WTC11 (cell line): ENCODE results near the gene JMY. TPM values are rescaled to one million over a fixed set of nuclear protein-coding genes. Genes with fewer than 3 reads are reported as not detected.

ENCODE experiments used
- ATAC-seq: fragments of 200-7000 bp; cut with Tn5 transposase; 2 replicates; pipeline ENCODE4 v1.10.0; 2021; ENCODE audit warnings: mild to moderate bottlenecking, moderate library complexity
- CTCF ChIA-PET: fragments of 300-600 bp; sonication (Branson Sonifier 250); formaldehyde crosslinking; loops from one replicate; lab custom pipeline; 2021; ENCODE audit warnings: antibody characterized with exemption; lab: Charles Lee
- POLR2A ChIA-PET: fragments of 350-600 bp; sonication (Branson Sonifier 250); formaldehyde crosslinking; loops from one replicate; lab custom pipeline; 2021; ENCODE audit warnings: antibody characterized with exemption; lab: Charles Lee
- DNase-seq: peaks from one replicate; pipeline ENCODE4 v3.0.0; 2021; ENCODE audit warnings: low spot score
- H3K27ac Mint-ChIP-seq: 2 replicates; pipeline ENCODE4 v1.8.0; 2021; ENCODE audit warnings: mixed read lengths
- H3K27me3 Mint-ChIP-seq: 2 replicates; pipeline ENCODE4 v1.8.0; 2021; ENCODE audit warnings: low read depth, mild to moderate bottlenecking, moderate library complexity, mixed read lengths
- H3K36me3 Mint-ChIP-seq: 2 replicates; pipeline ENCODE4 v1.8.0; 2021; ENCODE audit warnings: mixed read lengths
- H3K4me1 Mint-ChIP-seq: 2 replicates; pipeline ENCODE4 v1.8.0; 2022; ENCODE audit warnings: mixed read lengths
- H3K4me3 Mint-ChIP-seq: 2 replicates; pipeline ENCODE4 v1.8.0; 2021; ENCODE audit warnings: mild to moderate bottlenecking, moderate library complexity, mixed read lengths
- H3K9me3 Mint-ChIP-seq: 2 replicates; pipeline ENCODE4 v1.8.0; 2021; ENCODE audit warnings: mixed read lengths
- AR ChIP-seq: fragments of 250-450 bp; sonication (Bioruptor Pico); IDR thresholded peaks from 2 replicates; pipeline ENCODE4 v1.9.0; 2021; ENCODE audit warnings: mild to moderate bottlenecking
- ELF4 ChIP-seq: sonication (generic); formaldehyde crosslinking; IDR thresholded peaks from 2 replicates; pipeline ENCODE4 v1.8.1; 2022; ENCODE audit warnings: low read depth, mild to moderate bottlenecking, moderate library complexity, missing genetic modification reagents
- ESRRA ChIP-seq: sonication (generic); formaldehyde crosslinking; IDR thresholded peaks from 2 replicates; pipeline ENCODE4 v1.8.1; 2022; ENCODE audit warnings: mild to moderate bottlenecking, missing genetic modification reagents, borderline replicate concordance
- FOXJ3 ChIP-seq: sonication (generic); formaldehyde crosslinking; IDR thresholded peaks from 2 replicates; pipeline ENCODE4 v1.9.0; 2021; ENCODE audit warnings: missing genetic modification reagents, mild to moderate bottlenecking, borderline replicate concordance
- GABPB1 ChIP-seq: sonication (generic); formaldehyde crosslinking; IDR thresholded peaks from 2 replicates; pipeline ENCODE4 v1.8.1; 2023; ENCODE audit warnings: mild to moderate bottlenecking, missing genetic modification reagents
- GRHL2 ChIP-seq: fragments of 250-450 bp; sonication (Bioruptor Pico); IDR thresholded peaks from 2 replicates; pipeline ENCODE4 v1.8.0; 2022; ENCODE audit warnings: mild to moderate bottlenecking, moderate library complexity; ENCODE audit not compliant: insufficient replicate concordance, severe bottlenecking
- JAZF1 ChIP-seq: fragments of 250-450 bp; sonication (Bioruptor Pico); IDR thresholded peaks from 2 replicates; pipeline ENCODE4 v1.9.0; 2021; ENCODE audit warnings: moderate library complexity, mild to moderate bottlenecking, inconsistent platforms
- MXD4 ChIP-seq: fragments of 250-450 bp; sonication (Bioruptor Pico); IDR thresholded peaks from 2 replicates; pipeline ENCODE4 v1.8.0; 2021; ENCODE audit warnings: mild to moderate bottlenecking, moderate library complexity, borderline replicate concordance
- NFATC4 ChIP-seq: fragments of 250-450 bp; sonication (Bioruptor Pico); IDR thresholded peaks from 2 replicates; pipeline ENCODE4 v1.9.0; 2021; ENCODE audit warnings: mild to moderate bottlenecking
- NFE2L1 ChIP-seq: sonication (generic); formaldehyde crosslinking; IDR thresholded peaks from 2 replicates; pipeline ENCODE4 v1.8.1; 2023; ENCODE audit warnings: missing genetic modification reagents
- NFYB ChIP-seq: sonication (generic); formaldehyde crosslinking; conservative IDR thresholded peaks from 2 replicates; pipeline ENCODE4 v1.8.0; 2022; ENCODE audit warnings: low read depth, missing genetic modification reagents
- NR2C2 ChIP-seq: sonication (generic); formaldehyde crosslinking; IDR thresholded peaks from 2 replicates; pipeline ENCODE4 v1.8.0; 2022; ENCODE audit warnings: mild to moderate bottlenecking, missing genetic modification reagents
- SMAD4 ChIP-seq: sonication (generic); formaldehyde crosslinking; IDR thresholded peaks from 2 replicates; pipeline ENCODE4 v1.8.0; 2022; ENCODE audit warnings: mild to moderate bottlenecking, missing genetic modification reagents
- SOX15 ChIP-seq: fragments of 250-450 bp; sonication (Bioruptor Pico); IDR thresholded peaks from 2 replicates; pipeline ENCODE4 v1.9.0; 2021; ENCODE audit warnings: mild to moderate bottlenecking
- SP1 ChIP-seq: sonication (generic); formaldehyde crosslinking; conservative IDR thresholded peaks from 2 replicates; pipeline ENCODE4 v1.8.1; 2022; ENCODE audit warnings: missing genetic modification reagents
- TEAD1 ChIP-seq: sonication (generic); formaldehyde crosslinking; IDR thresholded peaks from 2 replicates; pipeline ENCODE4 v1.8.0; 2022; ENCODE audit warnings: mild to moderate bottlenecking, missing genetic modification reagents
- TP53 ChIP-seq: sonication (generic); formaldehyde crosslinking; IDR thresholded peaks from 2 replicates; pipeline ENCODE4 v1.8.1; 2023; ENCODE audit warnings: mild to moderate bottlenecking, missing genetic modification reagents
- ZNF121 ChIP-seq: sonication (generic); formaldehyde crosslinking; IDR thresholded peaks from 2 replicates; pipeline ENCODE4 v1.8.0; 2023; ENCODE audit warnings: missing genetic modification reagents
- ZNF138 ChIP-seq: sonication (generic); formaldehyde crosslinking; conservative IDR thresholded peaks from 2 replicates; pipeline ENCODE4 v1.8.1; 2022; ENCODE audit warnings: mild to moderate bottlenecking, moderate library complexity, missing genetic modification reagents
- ZNF219 ChIP-seq: sonication (generic); formaldehyde crosslinking; IDR thresholded peaks from 2 replicates; pipeline ENCODE4 v1.8.0; 2023; ENCODE audit warnings: missing genetic modification reagents, mild to moderate bottlenecking, borderline replicate concordance
- ZNF423 ChIP-seq: fragments of 250-450 bp; sonication (Bioruptor Pico); IDR thresholded peaks from 2 replicates; pipeline ENCODE4 v2.1.2; 2022; ENCODE audit warnings: mild to moderate bottlenecking, moderate library complexity
- total RNA-seq: library from RNA; stranded (reverse); gene quantifications from 3 replicates; pipeline ENCODE4 v1.2.3, GENCODE V29; 2021
- TF ChIP-seq, protein P1 (sequence below): sonication (generic); formaldehyde crosslinking; IDR thresholded peaks from 2 replicates; pipeline ENCODE4 v1.8.0; 2022; ENCODE audit warnings: mild to moderate bottlenecking, missing genetic modification reagents
- TF ChIP-seq, protein P2 (sequence below): sonication (generic); formaldehyde crosslinking; IDR thresholded peaks from 2 replicates; pipeline ENCODE4 v1.8.0; 2023; ENCODE audit warnings: missing genetic modification reagents
- TF ChIP-seq, protein P3 (sequence below): sonication (generic); formaldehyde crosslinking; IDR thresholded peaks from 2 replicates; pipeline ENCODE4 v1.8.1; 2023; ENCODE audit warnings: mild to moderate bottlenecking, moderate library complexity, missing genetic modification reagents
- TF ChIP-seq, protein P4 (sequence below): sonication (generic); formaldehyde crosslinking; IDR thresholded peaks from 2 replicates; pipeline ENCODE4 v1.8.1; 2022; ENCODE audit warnings: mild to moderate bottlenecking, moderate library complexity, missing genetic modification reagents

JMY gene
- total RNA-seq, 1 experiment from 2014 or later: 12.4 TPM

DNA sequence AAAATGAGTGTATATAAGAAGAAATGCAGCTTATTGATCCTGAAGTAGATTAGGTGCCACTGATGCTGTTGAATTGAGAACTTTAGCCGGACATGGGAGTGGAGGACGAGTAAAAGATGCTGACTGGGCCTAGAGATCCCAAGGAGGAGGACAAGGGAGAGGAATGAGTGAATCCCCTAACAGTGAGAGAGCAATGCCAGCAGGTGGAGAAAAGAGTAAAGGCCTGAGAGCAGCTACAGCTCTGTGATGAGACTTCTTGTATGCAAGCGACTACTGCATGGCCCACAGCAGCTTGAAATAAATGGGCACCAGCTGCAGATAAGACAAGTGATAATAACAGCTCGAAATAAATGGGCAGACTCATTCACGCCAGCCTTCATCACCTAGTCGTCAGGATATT lies 44.5 kb upstream of the JMY start:
- ChIA-PET POLR2A (no interaction called here), CTCF (interaction anchor here (0.6 to 1.1 kb wide), 6 partner anchors 9 to 892 kb away, joined by 3 to 6 read pairs (median 4); no protein-coding TSS in a partner anchor)
- DNase-seq (no peak), ATAC-seq (peak; percentile 69)
- Mint-ChIP-seq H3K4me1 (no peaks in the 10 kb centered on the region), H3K27me3 (no peaks in the 10 kb centered on the region), H3K9me3 (peaks cover 7% of the 10 kb centered on the region), H3K4me3 (no peak overlapping the region), H3K27ac (no peak overlapping the region; the same call in 1 of the 2 replicates)
- no peak for TF ChIP-seq SMAD4
- TF ChIP-seq, protein P1, sequence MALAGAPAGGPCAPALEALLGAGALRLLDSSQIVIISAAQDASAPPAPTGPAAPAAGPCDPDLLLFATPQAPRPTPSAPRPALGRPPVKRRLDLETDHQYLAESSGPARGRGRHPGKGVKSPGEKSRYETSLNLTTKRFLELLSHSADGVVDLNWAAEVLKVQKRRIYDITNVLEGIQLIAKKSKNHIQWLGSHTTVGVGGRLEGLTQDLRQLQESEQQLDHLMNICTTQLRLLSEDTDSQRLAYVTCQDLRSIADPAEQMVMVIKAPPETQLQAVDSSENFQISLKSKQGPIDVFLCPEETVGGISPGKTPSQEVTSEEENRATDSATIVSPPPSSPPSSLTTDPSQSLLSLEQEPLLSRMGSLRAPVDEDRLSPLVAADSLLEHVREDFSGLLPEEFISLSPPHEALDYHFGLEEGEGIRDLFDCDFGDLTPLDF (CRISPR knock-in tag): no peak
- TF ChIP-seq ELF4: no peak
- TF ChIP-seq, protein P2, sequence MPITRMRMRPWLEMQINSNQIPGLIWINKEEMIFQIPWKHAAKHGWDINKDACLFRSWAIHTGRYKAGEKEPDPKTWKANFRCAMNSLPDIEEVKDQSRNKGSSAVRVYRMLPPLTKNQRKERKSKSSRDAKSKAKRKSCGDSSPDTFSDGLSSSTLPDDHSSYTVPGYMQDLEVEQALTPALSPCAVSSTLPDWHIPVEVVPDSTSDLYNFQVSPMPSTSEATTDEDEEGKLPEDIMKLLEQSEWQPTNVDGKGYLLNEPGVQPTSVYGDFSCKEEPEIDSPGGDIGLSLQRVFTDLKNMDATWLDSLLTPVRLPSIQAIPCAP: no peak
- TF ChIP-seq GABPB1 (CRISPR knock-in tag): no peak
- TF ChIP-seq TEAD1: no peak
- TF ChIP-seq NFYB (CRISPR knock-in tag): no peak
- no peak for TF ChIP-seq ESRRA (CRISPR knock-in tag)
- TF ChIP-seq FOXJ3: no peak
- no peak for TF ChIP-seq NR2C2 (CRISPR knock-in tag)
- no peak for TF ChIP-seq GRHL2 (CRISPR knock-in tag)
- no peak for TF ChIP-seq ZNF219 (CRISPR knock-in tag)
- no peak for TF ChIP-seq ZNF121 (CRISPR knock-in tag)
- no peak for TF ChIP-seq JAZF1
- no peak for TF ChIP-seq AR (CRISPR knock-in tag)
- TF ChIP-seq MXD4 (CRISPR knock-in tag): no peak
- TF ChIP-seq ZNF423: no peak
- TF ChIP-seq SOX15: no peak
- TF ChIP-seq NFE2L1 (CRISPR knock-in tag): no peak
- TF ChIP-seq, all 79 proteins: peak for 0
- H3K36me3 Mint-ChIP-seq: no peaks in the 10 kb centered on the region

DNA sequence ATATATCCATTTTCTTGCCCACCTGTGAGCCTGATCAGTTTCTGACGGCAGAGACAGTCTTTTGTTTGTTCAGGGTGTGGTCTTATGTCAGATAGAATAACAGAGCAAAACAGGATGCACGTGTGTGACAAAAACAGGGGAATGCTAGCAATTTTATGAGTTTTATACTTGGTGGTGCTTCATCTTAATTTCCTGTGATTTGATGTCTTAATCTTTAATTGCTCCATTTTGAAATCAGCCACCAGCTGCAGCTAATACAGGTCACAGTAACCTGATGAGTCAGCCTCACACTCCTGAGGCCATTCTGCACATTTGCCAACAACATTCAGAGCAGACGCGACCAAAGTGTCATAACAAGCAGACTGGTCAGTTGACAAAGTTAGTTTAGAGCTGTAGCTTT lies 42.3 kb upstream of the JMY start:
- ATAC-seq (no peak), DNase-seq (no peak)
- Mint-ChIP-seq H3K4me3 (no peak overlapping the region), H3K36me3 (no peaks in the 10 kb centered on the region), H3K9me3 (peaks cover 7% of the 10 kb centered on the region), H3K4me1 (no peaks in the 10 kb centered on the region), H3K27ac (no peak overlapping the region), H3K27me3 (no peaks in the 10 kb centered on the region)
- no peak for TF ChIP-seq NFE2L1 (CRISPR knock-in tag)
- TF ChIP-seq ZNF138 (CRISPR knock-in tag): no peak
- ChIA-PET POLR2A (no interaction called here), CTCF (no interaction called here)

DNA sequence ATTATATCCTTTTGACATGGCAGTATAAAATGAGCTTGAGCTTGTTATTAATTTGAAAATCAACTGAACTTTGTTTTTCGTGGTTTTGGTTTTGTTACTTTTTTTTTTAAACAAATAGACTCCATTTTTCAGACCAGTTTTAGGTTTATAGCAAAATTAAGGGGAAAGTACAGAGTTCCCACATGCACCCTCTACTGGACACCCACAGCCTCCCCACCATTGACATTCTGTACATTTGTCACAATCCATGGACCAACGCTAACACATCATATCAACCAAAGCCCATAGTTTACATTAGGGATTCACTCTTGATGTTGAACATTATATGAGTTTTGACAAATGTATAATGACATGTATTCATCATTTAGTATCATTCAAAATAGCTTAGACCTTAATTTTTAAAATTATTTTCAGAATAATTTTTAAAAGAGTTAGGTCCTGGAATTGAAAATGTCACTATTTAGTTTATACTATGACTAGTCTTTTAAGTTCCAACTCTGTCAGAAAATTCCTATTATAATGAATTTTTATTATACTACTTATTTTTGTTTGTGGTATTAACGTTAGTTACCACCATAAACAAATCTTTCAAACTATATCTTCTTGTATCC lies 35.3 kb upstream of the JMY start:
- CTCF ChIA-PET: interaction anchor here (1.0 to 1.4 kb wide), 4 partner anchors 9 to 180 kb away, joined by 3 to 7 read pairs (median 4); no protein-coding TSS in a partner anchor
- Mint-ChIP-seq H3K36me3 (no peaks in the 10 kb centered on the region), H3K4me3 (no peak overlapping the region), H3K4me1 (no peaks in the 10 kb centered on the region), H3K9me3 (no peaks in the 10 kb centered on the region), H3K27ac (no peak overlapping the region), H3K27me3 (no peaks in the 10 kb centered on the region)
- POLR2A ChIA-PET: interaction anchor here (0.7 to 1.1 kb wide), 2 partner anchors 34 to 314 kb away, joined by 3 read pairs; no protein-coding TSS in a partner anchor
- DNase-seq (no peak), ATAC-seq (no peak)
- TF ChIP-seq TP53 (CRISPR knock-in tag) (no peak), NFATC4 (CRISPR knock-in tag) (no peak), ESRRA (CRISPR knock-in tag) (no peak), SP1 (CRISPR knock-in tag) (no peak)
- TF ChIP-seq, protein P3, sequence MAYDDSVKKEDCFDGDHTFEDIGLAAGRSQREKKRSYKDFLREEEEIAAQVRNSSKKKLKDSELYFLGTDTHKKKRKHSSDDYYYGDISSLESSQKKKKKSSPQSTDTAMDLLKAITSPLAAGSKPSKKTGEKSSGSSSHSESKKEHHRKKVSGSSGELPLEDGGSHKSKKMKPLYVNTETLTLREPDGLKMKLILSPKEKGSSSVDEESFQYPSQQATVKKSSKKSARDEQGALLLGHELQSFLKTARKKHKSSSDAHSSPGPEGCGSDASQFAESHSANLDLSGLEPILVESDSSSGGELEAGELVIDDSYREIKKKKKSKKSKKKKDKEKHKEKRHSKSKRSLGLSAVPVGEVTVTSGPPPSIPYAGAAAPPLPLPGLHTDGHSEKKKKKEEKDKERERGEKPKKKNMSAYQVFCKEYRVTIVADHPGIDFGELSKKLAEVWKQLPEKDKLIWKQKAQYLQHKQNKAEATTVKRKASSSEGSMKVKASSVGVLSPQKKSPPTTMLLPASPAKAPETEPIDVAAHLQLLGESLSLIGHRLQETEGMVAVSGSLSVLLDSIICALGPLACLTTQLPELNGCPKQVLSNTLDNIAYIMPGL (CRISPR knock-in tag): no peak
- TF ChIP-seq, protein P4, sequence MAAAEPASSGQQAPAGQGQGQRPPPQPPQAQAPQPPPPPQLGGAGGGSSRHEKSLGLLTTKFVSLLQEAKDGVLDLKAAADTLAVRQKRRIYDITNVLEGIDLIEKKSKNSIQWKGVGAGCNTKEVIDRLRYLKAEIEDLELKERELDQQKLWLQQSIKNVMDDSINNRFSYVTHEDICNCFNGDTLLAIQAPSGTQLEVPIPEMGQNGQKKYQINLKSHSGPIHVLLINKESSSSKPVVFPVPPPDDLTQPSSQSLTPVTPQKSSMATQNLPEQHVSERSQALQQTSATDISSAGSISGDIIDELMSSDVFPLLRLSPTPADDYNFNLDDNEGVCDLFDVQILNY (CRISPR knock-in tag): no peak
